Brain microvascular endothelial cell (primary cell): ENCODE measurements around the gene PKD1L1.

ENCODE experiments used
- DNase-seq: peaks from one replicate; pipeline ENCODE4 v3.0.0-alpha.2; 2020
- H3K27ac ChIP-seq: fragments of 250-450 bp; sonication (Bioruptor Pico); 2 replicates; pipeline ENCODE4 v1.5.1; 2020; ENCODE audit warnings: mild to moderate bottlenecking, moderate library complexity
- H3K27me3 ChIP-seq: fragments of 250-450 bp; sonication (Bioruptor Pico); replicated peaks from 2 replicates; pipeline ENCODE4 v1.5.1; 2020; ENCODE audit warnings: mild to moderate bottlenecking
- H3K36me3 ChIP-seq: fragments of 250-450 bp; sonication (Bioruptor Pico); replicated peaks from 2 replicates; pipeline ENCODE4 v1.5.1; 2020; ENCODE audit warnings: mild to moderate bottlenecking
- H3K4me3 ChIP-seq: 2 replicates; pipeline ENCODE4 v1.5.1; 2011; ENCODE audit warnings: low read depth, mild to moderate bottlenecking, control low read depth, low read length, moderate library complexity
- in situ Hi-C: cut with HindIII; loops from 2 replicates; pipeline ENCODE4 v1.10.0; 2017; ENCODE audit warnings: low sequenced_read_pairs, low pct_ligation_motif_present
- TF ChIP-seq, protein P1 (sequence below): IDR thresholded peaks from 2 replicates; pipeline ENCODE4 v1.5.1; 2011; ENCODE audit warnings: low read depth, mild to moderate bottlenecking, moderate library complexity, low read length, control low read depth, inconsistent platforms; ENCODE audit errors: missing control alignments

Gene PKD1L1

DNA sequence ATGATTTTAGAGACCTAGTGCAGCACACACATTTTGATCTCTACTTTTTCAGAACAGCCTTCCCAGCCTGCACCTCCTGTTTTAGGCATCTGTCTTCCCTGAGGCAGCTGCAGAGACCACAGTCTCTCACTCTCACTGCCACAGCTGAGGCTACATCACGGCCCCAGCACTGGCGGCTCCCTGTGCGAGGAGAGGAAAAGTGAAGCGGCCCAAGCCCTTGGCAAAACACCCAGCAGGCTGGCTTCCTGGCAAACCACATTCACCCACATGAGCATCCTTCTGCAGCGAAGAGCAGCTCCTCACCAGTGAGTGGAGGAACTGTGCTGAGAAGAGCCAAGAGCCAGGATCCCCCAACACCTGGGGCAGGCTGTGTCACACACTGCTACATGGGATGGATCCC, 17.2 kb upstream of the PKD1L1 start:
- Histone ChIP-seq H3K27me3 (no peaks in the 10 kb centered on the region), H3K4me3 (no peak overlapping the region), H3K27ac (no peak overlapping the region), H3K36me3 (peaks cover 45% of the 10 kb centered on the region)
- TF ChIP-seq, protein P1, sequence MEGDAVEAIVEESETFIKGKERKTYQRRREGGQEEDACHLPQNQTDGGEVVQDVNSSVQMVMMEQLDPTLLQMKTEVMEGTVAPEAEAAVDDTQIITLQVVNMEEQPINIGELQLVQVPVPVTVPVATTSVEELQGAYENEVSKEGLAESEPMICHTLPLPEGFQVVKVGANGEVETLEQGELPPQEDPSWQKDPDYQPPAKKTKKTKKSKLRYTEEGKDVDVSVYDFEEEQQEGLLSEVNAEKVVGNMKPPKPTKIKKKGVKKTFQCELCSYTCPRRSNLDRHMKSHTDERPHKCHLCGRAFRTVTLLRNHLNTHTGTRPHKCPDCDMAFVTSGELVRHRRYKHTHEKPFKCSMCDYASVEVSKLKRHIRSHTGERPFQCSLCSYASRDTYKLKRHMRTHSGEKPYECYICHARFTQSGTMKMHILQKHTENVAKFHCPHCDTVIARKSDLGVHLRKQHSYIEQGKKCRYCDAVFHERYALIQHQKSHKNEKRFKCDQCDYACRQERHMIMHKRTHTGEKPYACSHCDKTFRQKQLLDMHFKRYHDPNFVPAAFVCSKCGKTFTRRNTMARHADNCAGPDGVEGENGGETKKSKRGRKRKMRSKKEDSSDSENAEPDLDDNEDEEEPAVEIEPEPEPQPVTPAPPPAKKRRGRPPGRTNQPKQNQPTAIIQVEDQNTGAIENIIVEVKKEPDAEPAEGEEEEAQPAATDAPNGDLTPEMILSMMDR, result no peak
- in situ Hi-C loops, result no loop called here
- no peak for DNase-seq

DNA sequence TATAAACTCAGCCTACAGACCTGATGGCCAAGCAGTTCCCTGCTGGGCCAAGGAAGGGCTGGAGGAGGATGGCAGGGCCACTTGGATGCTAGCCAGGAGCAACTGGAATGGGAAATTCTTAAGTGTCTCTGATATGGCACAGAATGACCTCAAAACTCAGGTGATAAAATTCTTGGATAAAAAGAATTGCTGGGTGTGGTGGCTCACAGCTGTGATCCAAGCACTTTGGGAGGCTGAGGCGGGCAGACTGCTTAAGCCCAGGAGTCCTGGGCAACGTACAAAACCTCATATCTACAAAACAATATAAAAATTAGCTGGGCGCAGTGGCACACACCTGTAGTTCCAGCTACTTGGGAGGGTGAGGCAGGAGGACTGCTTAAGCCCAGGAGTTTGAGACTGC, 14.0 kb upstream of the PKD1L1 start:
- no peak overlapping the region for H3K4me3 ChIP-seq
- TF ChIP-seq, protein P1, result no peak
- in situ Hi-C loops, result no loop called here
- DNase-seq, result no peak
- H3K27ac ChIP-seq, result no peak overlapping the region
- no peaks in the 10 kb centered on the region for H3K27me3 ChIP-seq
- H3K36me3 ChIP-seq, result peaks cover 43% of the 10 kb centered on the region

DNA sequence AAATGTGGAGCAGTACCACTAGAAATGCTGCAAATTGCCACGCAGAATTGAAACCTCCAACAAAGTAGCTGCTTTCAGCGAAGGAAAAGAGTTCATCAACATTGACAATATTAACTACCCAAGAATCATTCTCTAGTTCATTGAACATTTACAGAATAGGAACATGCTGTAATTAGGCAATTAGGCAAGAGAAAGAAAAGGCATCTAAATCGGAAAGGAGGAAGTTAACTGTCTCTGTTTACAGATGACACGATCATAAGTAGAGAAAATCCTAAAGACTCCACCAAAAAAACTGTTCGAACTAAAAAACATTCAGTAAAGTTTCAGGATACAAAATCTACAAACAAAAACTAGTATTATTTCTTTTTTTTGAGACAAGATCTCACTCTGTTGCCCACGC, 8.9 kb upstream of the PKD1L1 start:
- in situ Hi-C loops, result no loop called here
- DNase-seq, result no peak
- Histone ChIP-seq H3K4me3 (no peak overlapping the region), H3K27me3 (no peaks in the 10 kb centered on the region), H3K27ac (no peak overlapping the region), H3K36me3 (peaks cover 12% of the 10 kb centered on the region)
- TF ChIP-seq, protein P1, result no peak

DNA sequence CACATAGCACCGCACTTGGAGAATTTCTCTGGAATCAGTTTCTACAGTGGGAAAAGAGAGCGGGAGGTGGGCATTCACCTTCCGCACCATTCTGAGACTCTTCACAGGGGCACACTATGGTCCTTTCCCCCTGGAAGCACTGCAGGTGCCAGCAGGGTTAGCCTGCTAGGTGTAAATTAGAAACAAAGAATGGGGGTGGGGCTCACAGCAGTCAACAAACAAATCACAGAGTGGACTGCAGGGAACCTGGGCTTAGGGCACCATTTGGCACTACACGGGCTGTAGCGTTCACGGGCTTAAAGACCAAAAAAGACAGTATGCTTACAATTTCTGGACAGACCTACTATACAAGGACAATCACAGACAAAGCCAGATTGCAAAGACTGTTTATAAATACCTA, 8.0 kb upstream of the PKD1L1 start:
- in situ Hi-C loops, result no loop called here
- no peak for DNase-seq
- peaks cover 8% of the 10 kb centered on the region for H3K36me3 ChIP-seq
- TF ChIP-seq, protein P1, result no peak
- no peaks in the 10 kb centered on the region for H3K27me3 ChIP-seq
- no peak overlapping the region for H3K4me3 ChIP-seq
- H3K27ac ChIP-seq, result no peak overlapping the region

DNA sequence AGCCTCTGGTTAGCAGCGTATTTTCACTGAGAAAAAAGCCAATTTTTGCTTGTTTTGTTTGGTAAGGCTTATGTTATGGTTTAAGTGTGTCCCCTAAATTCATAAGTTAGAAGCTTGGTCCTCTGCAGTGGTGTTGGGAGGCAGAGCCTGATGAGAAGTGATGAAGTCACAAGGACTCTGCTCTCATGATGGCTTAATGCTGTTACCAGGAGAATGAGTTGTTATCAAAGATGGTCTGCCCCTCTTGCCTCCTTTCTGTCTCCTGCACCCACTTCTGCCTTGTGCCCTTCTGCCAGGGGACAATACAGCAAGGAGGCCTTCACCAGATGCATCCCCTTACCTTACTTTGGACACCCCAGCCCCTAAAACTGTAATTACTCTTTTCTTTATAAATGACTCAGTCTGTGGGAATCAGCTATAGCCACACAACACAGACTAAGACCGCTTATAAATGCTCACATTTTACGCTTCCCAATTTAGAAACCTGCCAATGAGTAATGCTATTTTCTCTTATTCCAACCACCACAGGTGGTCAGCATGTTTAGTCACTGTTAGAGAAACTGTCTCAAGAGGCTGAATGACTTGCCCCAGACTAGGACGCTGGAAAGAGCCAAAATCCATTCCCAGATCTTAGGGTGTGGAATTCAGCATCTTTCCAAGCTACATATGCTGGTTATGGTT, 6.1 kb upstream of the PKD1L1 start:
- Histone ChIP-seq H3K27ac (no peak overlapping the region), H3K27me3 (no peaks in the 10 kb centered on the region), H3K4me3 (no peak overlapping the region), H3K36me3 (peaks cover 4% of the 10 kb centered on the region)
- DNase-seq, result no peak
- TF ChIP-seq, protein P1, result no peak
- in situ Hi-C loops, result no loop called here

DNA sequence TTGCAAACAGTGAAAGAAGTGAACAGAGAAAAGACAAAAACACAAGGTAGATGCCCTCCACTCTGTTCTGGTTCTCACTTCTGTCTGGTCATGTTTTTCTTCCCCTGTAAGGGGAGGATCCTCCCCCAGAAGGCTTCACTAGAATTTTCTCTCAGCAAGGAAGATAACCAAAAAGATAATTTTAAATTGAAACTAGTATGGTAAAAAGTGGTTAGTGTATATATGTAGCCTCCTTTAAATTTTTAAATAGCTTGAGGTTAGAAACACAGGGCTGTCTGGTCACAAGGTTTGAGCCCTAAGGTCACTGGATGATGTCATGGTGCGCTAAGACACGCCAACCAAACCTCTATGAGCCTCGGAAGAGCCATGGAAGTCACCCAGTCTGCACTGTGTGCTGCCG, 5.6 kb upstream of the PKD1L1 start:
- no peak for DNase-seq
- TF ChIP-seq, protein P1, result no peak
- Histone ChIP-seq H3K27ac (no peak overlapping the region), H3K27me3 (no peaks in the 10 kb centered on the region), H3K36me3 (peaks cover 4% of the 10 kb centered on the region), H3K4me3 (no peak overlapping the region)
- in situ Hi-C loops, result no loop called here
